Stimulated activated CD8-positive, alpha-beta memory T cell treated with anti-CD3 and anti-CD28 coated beads, Interleukin-15, amount 100 ng/mL, for 4 hours (primary cell): ENCODE data around the gene PPP2R5C.
"Not testable (repeated sequence)": the region's sequence is repeated elsewhere in the genome, so short reads cannot be mapped to it uniquely, and the experiment has no call there.

Experiments
- DNase-seq, 2 donors: peaks; one replicate each; pipeline ENCODE4 v3.0.0-alpha.2; 2020; ENCODE audit warnings: low read depth in 2 of 2

Gene PPP2R5C

GRCh38 chr14:101781240-101782061, 19.9 kb downstream of the PPP2R5C start:
- peak in 1 of 2 donors; percentile 21 for DNase-seq

GRCh38 chr14:101783260-101784016, 21.9 kb downstream of the PPP2R5C start:
- no peak for DNase-seq

GRCh38 chr14:101784631-101785030, 23.1 kb downstream of the PPP2R5C start:
- no peak for DNase-seq

- no peak for DNase-seq
These were observed 26.6 kb downstream of the PPP2R5C start for GRCh38 chr14:101788016-101788635.

- no peak for DNase-seq
These were observed 27.7 kb downstream of the PPP2R5C start for GRCh38 chr14:101789222-101789621.

GRCh38 chr14:101790232-101790631, 28.7 kb downstream of the PPP2R5C start:
- no peak for DNase-seq

- no peak for DNase-seq
These were observed 30.5 kb downstream of the PPP2R5C start for GRCh38 chr14:101791919-101792572.

- no peak for DNase-seq
These were observed 34.5 kb downstream of the PPP2R5C start for GRCh38 chr14:101796016-101796415.

GRCh38 chr14:101796479-101796878, 35.0 kb downstream of the PPP2R5C start:
- no peak for DNase-seq

- DNase-seq, result no peak
These were observed 36.3 kb downstream of the PPP2R5C start for GRCh38 chr14:101797856-101798255.

GRCh38 chr14:101804373-101804772, 42.9 kb downstream of the PPP2R5C start:
- DNase-seq, result not testable (repeated sequence)

- not testable (repeated sequence) for DNase-seq
These were observed 44.7 kb downstream of the PPP2R5C start for GRCh38 chr14:101806252-101806651.

- DNase-seq, result no peak
These were observed 46.6 kb downstream of the PPP2R5C start for GRCh38 chr14:101808020-101808641.

- no peak for DNase-seq
These were observed 47.6 kb downstream of the PPP2R5C start for GRCh38 chr14:101808894-101809670.

- peak; percentile 57 to 71 for DNase-seq
These were observed 48.4 kb downstream of the PPP2R5C start for GRCh38 chr14:101809671-101810514.

GRCh38 chr14:101810897-101811621, 49.5 kb downstream of the PPP2R5C start:
- no peak for DNase-seq

GRCh38 chr14:101812071-101812470, 50.6 kb downstream of the PPP2R5C start:
- no peak for DNase-seq

GRCh38 chr14:101813171-101813759, 51.8 kb downstream of the PPP2R5C start:
- DNase-seq, result no peak

- no peak for DNase-seq
These were observed 52.3 kb downstream of the PPP2R5C start for GRCh38 chr14:101813833-101814232.
